NCI-H2107 treated with DMSO at 0.1 percent for 48 hours (cell line): ENCODE results near the gene NEIL3.
"Not testable (repeated sequence)": the region's sequence is repeated elsewhere in the genome, so short reads cannot be mapped to it uniquely, and the experiment has no call there.

Experiments
- DNase-seq: peaks from one replicate; lab custom pipeline; 2025; ENCODE audit not compliant: unreplicated experiment; lab: John Stamatoyannopoulos, UW

Gene NEIL3

DNA sequence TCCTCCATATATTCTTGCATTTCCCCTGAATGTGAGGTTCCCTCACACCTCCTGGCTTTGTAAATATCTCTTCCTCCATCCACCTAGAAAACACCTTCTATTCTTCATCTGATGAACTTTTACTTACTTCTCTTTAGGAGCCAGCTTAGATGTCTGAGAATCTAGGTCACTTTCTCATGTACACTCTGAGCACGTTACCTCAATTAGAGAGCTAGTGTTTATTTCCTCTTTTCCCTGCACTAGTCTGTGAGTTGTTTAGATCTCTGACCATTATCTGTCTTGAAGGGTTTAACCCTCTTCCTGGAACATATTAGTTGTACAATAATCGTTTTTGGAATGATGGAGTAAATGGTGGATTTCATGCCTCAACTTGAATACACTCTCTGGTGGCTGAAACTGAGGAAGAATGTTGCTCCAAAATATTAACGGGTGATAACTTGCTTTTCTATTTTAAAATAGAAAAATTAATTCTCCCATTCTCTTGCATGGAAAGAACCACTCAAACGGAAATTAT, 8.5 kb upstream of the NEIL3 start:
- DNase-seq, result no peak

DNA sequence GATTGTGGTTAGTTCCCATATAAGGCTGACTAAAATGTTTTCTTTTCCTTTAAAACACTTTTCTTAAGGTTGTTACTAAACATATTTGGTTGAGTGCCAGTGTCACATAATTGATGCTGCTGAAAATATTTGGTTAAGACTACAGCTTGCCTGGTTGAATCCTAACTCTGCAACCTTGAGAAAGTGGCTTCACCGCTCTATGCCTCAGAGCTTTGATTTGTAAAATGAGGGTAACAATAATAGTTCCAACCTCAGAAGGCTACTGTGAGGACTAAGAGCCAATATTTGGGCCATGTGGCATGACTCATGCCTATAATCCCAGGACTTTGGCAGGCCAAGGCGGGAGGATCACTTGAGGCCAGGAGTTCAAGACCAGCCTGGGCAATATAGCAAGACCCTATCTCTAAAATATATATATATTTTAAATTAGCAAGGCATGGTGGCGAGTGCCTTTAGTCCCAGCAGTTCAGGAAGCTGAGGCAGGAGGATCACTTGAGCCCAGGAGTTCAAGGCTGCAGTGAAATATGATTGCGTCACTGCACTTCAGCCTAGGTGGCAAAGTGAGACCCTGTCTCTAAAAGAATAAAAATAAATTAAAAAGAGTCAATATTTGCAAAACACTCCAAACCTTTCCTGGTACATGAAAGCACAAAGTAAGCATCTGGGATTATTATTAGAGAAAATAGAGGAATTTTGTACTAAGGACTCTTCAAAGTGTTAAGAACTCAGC, 7.1 kb upstream of the NEIL3 start:
- no peak for DNase-seq

DNA sequence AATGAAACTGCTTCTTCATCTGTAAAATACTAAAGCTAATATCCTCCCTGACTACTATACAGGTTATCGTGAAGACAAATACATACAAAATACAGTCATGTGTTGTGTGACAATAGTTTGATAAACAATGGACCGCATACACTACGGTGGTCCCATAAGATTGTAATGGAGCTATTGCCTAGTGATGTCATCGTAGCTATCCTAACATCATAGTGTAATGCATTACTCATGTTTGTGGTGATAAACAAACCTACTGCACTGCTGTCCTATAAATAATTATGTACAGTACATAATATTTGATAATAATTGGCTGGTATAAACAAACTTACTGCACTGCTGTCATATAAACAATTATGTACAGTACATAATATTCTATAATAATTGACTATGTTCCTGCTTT, 5.6 kb upstream of the NEIL3 start:
- DNase-seq, result no peak

DNA sequence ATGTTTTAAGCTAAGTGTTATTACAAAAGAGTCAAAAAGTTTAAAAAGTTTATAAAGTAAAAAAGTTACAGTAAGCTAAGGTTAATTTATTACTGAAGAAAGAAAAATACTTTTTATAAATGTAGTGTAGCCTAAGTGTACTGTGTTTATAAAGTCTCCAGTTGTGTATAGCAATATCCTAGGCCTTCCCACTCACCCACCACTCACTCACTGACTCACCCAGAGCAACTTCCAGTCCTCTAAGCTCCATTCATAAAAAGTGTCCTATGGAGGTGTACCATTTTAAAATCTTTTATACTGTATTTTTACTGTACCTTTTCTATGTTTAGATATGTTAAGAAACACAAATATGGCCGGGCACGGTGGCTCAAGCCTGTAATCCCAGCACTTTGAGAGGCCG, 4.8 kb upstream of the NEIL3 start:
- DNase-seq, result not testable (repeated sequence)

DNA sequence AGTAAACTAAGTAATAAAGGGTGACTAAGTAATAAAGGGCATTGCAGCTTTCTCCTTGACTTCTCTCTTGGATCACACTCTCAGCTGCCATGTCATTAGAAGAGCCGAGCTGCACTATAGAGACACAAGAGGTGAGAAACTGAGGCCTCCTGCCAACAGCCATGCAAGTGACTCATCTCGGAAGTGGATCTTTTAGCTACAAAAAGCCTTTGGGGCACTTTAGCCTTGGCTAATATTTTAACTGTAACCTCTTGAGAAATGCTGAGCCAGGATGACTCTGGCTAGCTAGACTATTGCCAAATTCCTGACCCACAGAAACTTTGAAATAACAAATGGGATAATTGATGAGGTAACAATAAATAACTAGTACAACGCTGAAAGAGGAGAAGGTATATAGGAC, 1.5 kb upstream of the NEIL3 start:
- DNase-seq, result no peak

DNA sequence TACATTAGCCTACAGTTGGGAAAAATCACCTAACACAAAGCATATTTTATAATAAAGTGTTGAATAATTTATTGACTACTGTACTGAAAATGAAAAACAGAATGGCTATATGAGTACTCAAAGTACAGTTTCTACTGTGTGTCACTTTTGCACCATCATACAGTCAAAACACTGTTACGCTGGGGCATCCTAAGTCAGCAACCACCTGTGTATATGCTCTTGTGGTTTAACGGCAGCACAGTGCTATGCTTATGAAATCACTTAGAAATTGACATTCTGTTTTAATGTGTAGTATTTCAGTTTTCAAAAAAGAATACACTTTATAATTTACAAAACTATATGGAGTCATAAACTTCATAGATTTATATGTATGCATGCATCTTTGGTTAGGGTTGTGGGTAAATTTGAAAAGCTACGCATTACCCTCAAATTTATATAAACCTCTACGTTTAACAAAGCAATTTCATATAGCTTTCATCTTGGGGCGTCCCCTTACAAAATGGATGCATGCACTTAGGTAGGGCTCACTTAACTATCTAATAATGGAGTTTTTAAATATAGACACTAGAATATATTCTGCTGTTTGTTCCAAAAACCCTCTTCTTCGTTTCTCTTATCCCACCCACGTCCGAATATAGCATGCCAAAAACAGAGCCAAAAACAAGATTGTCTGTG, 690 bp upstream of the NEIL3 start:
- DNase-seq, result no peak

DNA sequence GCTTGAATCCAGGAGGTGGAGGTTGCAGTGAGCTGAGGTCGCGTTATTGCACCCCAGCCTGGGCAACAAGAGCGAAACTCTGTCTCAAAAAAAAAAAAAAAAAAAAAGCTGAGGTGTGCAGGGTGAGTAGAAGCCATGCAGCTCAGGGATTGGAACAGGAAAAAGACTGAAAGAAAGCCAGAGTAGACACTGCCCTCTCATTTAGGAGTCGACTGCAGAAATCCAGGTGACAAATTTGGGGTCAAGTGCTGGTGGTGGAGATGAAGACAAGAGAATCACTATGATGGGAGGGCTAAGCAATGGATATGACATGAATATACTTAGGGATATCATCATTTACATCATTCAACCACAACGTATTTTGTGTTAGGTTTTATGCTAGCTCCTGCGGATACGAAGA, 1.9 kb downstream of the NEIL3 start:
- DNase-seq, result no peak

DNA sequence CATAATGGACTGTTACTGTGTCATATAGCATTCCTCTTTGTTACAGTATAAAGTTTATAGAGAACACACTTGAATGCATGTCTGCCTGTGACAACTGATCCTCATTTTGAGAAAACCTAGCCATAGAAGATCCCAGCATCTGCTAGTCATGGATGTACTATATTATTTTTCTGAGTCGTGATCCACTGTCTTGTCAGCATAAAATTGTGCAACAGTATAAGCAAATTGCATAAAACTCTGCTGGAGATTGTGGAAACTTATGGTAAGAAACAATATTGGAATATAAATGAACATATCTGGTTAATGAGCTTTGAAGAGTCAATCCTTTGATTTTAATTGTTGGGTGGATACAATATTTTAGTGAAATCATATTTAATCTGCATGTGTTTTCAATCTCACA, 3.6 kb downstream of the NEIL3 start:
- DNase-seq, result no peak

DNA sequence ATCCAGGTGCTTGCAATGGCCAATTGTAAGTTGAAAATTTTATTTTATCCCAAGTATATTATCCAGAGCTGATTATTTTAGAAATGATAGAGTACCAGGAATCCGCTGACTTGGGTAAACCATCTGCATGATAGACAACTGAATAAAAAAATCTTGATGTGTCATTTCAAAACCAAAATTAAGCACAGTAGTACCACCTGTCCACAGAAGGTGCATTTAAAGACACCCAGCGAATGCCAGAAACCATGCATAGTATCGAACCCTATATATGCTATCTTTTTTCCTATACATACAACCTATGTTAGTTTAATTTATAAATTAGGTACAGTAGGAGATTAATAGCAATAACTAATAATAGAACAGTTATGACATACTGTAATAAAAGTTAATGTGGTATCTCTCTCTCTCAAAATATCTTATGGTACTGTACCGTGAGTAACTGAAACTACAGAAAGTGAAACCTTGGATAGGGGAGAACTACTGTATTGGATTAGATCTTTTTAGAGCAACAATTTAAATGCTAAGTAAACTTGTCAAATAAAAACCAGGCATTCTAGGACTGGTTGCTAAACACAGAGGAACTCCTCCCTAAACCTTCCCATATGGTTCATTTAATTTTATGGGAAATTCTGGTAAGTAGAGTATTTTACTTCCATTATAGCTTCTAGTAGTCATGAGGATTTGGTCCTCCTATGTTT, 6.2 kb downstream of the NEIL3 start:
- DNase-seq, result no peak

DNA sequence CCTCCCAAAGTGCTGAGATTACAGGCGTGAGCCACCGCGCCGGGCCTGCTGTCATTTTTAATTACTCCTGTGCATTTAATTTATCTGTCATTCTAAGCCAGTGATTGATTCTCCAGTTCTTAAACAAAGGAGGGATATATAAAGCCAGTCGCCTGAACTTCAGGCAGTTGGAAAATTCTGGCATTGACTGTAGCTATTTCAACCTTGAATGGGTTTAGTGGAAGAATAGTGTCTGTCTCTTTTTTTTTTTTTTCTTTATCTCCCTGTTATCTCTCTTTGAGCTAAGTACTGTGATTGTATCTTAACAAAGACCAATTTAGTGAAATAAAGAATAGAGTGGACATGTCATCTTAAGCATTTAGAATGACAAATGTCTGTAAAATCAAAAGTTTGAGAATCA, 11.0 kb downstream of the NEIL3 start:
- DNase-seq, result no peak

DNA sequence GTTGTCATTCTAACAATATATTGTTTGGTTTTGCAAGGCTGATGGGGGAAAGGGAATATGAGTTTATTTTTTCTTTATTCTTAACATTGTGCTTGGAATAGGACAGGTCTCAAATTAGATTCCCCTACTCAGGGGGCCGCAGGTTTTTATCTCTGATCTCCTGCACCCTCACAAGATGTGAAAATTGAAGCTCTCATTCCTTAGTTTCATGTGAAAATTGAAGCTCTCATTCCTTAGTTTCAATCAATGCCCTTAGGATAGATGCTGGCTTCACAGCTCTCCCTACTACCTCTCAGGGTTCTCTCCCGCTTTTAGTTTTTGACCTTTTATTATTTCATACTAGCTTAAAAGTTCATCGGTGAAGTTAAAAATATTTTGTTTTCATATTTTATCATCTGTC, 12.0 kb downstream of the NEIL3 start:
- DNase-seq, result no peak

DNA sequence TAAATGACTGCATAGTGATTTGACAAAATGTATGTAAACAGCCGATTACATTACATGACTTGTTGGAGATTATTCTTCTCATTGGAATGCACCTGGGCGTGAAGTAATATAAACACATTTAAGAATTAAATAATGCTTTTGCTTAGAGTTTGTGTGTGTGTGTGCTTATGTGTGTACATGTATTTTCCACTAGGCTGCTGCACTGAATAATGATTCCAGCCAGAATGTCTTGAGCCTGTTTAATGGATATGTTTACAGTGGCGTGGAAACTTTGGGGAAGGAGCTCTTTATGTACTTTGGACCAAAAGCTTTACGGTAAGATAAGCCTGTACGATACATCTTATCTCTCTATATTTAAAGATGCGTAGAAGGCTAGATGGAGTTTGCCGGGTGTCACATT, 12.6 kb downstream of the NEIL3 start:
- DNase-seq, result no peak

DNA sequence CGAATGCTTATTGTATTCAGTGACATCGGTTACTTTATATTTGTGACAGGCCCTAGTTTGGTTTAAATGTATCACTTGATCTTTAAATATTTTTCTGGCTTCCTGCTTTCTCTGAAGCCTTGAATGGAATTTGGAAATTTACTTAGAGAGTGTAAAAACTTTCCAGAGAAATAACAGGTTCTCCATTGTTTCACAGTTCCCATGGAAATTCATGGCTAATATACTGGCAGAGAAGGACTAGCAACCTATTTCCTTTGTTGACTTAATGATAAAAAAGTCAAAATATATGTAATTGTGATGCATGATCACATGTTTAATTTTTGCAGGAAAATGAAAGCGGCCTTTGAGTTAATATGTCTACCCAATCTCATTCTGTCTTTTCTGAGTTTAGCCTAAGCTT, 13.2 kb downstream of the NEIL3 start:
- DNase-seq, result no peak

DNA sequence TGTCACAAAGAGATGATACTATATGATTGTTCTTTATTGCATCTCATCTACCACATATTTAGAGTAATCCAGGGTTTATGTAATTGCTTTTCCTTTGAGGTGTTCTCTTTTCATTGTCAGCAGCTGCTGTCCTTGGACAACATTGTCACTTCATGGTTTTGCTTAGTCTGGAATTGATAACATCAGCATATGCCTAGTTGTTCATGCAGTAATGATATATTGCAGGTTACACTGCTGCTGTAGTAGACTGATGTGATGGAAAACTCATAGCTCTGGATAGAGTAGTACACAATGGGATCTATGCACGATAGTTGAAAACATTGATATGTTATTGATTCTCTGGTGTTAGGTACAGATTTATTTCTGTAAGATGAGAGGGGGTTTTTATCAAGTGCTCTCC, 13.7 kb downstream of the NEIL3 start:
- no peak for DNase-seq

DNA sequence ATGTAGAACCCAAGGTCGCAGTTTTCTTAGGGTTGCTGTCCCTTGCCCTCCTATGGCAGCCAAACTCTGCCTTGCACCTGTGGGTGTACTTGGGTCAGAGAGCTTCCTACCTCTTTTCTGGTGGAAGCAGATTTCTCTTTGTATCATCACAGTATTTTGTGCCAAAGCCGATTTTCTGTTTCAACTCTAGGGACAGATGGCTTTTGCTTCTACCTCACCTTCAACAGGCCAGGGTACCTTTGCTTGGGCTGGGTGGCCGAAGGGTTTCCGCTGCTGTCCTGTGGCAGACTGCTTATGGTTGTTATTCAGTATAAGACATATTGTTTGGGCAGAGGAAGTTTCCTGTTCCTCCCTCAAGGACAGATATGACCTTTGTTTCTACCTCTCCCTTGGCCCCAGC, 22.4 kb downstream of the NEIL3 start:
- DNase-seq, result no peak

DNA sequence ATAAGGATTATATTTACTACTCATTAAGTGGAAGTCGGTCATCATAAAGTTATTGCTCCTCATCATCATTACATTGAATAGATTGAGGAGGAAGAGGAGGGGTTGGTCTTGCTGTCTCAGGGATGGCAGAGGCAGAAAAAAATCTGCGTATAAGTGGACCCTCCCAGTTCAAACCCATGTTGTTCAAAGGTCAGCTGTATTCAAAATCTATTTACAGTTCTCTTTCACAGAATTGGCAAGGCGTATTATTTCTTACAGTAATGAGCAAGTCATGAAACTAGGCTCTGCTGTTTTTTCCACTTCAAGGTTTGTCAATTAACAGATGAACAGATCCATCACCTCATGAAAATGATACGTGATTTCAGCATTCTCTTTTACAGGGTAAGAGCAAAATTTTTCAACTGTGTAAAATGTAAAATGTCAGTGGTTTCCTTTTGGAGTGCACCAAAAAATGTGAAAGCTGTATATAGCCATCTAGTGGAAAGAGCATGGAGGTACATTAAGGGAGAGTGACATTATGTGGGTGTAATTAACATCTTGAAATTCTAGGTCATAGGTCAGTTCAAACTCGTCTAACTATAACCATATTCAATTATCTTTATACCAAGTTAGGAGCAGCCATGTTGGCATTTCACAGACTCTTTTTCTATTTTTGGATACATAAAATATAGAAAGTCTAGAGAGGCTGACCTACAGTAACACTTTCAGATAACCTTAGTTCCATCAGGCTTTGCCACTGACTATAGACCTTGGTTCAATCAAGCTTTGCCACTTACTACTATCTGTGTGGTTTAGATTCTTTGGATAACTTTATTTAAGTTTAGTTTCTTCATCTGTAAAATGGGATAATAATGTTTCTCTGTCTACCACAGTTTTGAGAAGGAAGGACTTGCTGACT, 30.1 kb downstream of the NEIL3 start:
- no peak for DNase-seq

DNA sequence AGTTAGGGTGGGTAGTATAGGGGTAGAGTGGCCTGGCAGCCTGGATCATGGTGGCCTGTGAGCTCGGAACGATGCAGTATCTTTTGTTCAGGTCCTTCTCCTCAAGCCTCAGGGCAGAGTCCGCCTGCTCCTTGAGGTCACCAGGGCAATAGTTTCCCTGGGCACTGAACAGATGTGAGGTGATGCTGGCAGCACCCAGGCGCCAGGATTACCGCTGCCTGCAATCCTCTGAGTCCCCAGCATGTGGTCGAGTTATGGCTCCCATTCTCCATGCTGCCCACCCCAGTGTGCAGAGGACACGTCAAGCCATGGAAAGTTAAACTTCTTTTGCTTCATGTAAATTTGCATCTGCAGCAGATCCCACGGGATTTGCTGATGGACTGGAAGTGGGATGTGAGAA, 38.7 kb downstream of the NEIL3 start:
- no peak for DNase-seq

DNA sequence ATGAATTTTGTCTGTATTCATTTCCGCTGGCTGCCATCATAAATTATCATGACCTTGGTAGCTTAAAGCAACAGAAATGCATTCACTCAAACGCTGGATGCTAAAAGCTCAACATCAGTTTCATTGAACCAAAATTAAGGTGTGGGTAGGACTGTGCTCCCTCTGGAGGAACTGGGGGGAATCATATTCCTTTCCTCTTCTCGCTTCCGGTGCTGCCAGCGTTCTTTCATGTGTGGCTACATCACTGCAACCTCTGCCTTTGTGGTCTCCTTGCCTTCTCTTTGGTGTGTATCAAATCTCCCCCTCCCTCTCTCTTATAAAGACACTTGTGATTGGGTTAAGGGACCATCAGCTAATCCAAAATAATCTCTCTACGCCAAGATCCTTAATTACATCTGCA, 39.5 kb downstream of the NEIL3 start:
- no peak for DNase-seq

DNA sequence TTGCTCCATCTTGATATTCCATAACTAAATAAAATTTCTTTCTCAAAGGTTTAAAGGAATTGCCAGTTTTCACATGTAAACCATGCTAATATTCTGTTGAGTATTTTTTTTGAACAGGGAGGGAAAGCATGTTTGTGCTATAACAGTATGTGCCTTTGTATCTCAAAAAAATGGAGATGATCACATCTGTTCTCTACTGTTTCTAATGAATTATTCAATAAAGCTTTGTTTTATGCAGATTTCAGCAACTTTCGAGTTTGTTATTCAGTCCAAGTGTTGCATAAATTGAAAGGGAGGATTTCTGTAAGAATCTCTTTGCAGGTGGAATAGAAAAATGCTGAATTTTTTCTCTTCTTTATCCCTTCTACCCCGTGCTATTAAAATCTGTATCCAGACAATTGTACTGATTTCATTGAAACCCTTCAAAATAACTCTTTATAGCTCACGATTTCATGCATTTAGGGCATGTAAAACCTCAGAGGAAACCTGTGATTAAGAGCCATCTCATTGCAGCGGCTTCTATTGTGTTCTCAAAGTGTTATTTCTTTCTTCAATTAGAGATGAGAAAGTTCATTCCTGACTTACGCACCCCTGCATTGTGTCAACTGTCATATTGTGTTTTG, 42.1 kb downstream of the NEIL3 start:
- DNase-seq, result no peak

DNA sequence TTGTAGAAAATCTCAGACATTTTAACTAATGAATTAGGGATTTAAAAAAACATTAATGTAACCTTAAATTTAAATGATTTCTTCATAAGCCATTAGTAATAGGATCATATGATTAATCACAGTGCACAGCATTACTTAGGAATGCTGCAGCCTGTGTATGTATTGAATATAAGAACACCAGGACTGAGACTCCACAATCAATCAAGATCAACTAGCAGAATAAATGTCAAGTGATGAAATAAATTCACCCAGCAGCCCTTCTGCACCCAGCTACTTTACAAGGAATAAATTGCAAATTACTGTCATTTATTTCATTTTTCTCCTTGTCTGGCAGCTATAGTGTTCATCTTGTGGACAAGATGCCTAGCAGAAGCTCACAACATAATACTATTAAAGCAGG, 46.5 kb downstream of the NEIL3 start:
- DNase-seq, result no peak

DNA sequence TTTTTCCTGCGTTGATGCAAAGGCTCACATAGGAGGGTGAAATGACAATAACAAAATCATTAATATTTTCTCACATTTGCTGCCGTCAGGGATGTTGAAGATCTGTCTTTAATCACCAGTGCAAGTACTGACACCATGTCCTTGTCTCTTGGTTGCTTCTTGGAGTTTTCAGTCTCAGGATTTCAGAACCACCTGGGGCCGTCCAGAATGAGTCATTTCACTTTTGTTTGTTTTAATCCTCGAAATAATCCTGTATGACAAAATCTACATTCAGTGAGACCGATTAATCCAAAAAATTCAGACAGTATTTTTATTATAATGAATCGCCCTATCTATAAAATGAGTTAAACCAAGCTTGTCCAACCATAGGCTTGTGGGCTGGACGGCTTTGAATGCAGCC, 47.2 kb downstream of the NEIL3 start:
- DNase-seq, result no peak
